Measurements from ENCODE around the gene PTPRN2.
"Not testable (repeated sequence)": the region's sequence is repeated elsewhere in the genome, so short reads cannot be mapped to it uniquely, and the experiment has no call there.

The PTPRN2 gene

GRCh38 chr7:157676001-157676400, 911.6 kb downstream of the PTPRN2 start:
- DNase-seq (ENCODE audit: low read depth): no peak

DNA sequence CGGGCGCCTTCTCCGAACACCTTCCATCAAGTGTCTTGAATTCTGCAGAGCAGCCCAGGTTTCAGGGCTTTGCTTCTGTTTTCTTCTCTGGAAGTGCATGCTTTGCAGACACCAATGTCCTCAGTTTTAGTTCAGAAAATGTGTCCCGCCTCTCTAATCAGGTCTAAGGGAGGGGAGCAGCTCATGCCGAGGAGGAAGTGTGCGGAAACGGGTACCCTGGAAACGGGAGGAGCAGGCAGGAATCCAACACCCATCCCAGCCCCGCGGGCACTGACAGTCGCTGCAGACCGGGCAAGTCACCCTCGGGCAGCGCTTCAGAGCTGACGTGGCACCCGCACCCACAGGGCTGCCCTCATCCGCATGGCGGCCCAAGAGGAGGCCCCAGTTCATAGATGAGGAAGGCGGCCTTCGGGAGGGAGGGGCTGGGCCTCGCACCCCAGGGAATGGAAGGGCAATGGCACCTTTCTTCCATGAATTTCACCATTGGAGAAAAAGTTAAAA, 912.1 kb downstream of the PTPRN2 start:
- no peak for DNase-seq (ENCODE audit: low read depth)

DNA sequence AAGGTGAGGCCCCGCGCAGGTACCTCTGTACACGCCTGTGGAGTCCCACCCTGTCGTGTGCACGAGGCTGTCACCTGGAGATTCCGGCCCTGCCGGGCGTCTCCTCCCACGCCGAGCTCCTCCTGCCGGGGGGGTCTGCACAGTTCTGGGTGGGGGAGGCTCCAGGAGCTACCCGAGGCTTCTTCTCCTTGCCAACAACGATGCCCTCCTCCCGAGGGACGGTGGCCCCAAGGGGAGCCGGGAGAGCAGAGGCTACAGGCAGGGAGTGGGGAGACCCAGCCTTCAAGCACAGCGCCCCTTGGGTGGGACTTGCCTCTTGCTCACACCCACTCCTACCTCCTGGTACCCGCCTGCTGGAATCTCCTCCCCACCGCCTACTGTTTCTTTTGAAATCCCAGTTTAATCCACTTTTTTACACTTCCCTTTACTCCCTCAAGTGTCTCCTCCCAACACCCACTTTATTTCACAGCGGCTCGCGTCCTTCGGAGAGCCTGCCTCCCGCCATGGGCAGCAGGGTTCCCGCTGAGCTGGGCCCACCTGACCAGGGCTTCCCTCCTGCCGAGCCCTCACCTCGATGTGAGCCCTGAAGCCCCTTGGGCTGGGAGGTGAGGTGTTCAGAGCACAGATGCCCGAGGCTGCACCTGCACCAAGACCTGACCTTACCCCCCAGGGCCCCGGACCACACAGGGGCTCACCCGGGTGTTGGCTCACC, 912.8 kb downstream of the PTPRN2 start:
- no peak for DNase-seq (ENCODE audit: low read depth)

DNA sequence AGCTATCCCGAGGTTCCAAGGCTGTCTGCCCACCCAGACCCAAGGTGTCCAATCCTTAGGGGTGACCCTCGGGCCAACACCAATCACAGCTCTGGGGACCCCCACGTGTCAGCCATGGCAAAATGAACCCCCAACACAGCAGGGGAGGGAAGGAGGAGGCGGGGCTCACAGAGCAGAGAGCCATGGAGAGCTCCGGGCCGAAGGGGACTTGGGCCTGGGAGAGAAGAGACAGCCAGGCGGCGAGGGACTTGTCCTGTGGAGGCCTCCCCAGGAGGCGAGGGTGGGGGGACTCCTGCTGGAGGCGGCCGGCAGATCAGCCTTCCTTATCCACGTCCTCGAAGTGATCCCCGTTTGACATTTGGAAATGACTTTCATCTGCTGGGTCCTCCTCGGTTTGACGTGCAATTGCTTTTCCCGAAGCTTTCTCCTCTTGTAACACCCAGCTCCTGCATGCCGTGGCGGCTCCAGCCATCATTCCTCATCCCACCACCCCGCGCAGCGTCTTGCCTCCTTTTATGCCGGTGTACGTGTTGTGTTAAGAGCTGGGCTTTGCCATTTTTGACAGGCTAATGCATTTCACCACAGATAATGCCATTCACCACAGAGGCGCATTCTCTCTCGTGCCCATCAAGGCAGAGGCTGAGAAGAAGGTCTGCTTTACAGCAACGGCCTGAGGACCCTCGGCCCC, 913.5 kb downstream of the PTPRN2 start:
- no peak for DNase-seq (ENCODE audit: low read depth)

DNA sequence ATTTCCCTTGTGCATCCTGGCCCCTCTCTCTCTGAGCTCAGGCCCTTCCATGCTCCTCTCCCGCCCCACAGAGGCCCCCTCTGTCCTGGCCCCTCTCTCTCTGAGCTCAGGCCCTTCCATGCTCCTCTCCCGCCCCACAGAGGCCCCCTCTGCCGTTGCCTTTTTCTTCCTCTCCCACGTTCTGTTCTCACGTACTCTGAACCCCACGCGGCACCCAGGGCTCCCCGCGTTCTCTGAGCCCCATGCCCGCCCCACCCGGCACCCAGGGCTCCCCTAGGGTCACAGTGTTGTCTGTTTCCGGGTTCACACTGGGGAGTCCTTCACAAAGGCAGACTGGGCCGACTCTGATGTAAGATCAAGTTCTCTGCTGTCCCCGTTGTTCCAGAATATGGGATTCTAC, 914.0 kb downstream of the PTPRN2 start:
- DNase-seq (ENCODE audit: low read depth): no peak

DNA sequence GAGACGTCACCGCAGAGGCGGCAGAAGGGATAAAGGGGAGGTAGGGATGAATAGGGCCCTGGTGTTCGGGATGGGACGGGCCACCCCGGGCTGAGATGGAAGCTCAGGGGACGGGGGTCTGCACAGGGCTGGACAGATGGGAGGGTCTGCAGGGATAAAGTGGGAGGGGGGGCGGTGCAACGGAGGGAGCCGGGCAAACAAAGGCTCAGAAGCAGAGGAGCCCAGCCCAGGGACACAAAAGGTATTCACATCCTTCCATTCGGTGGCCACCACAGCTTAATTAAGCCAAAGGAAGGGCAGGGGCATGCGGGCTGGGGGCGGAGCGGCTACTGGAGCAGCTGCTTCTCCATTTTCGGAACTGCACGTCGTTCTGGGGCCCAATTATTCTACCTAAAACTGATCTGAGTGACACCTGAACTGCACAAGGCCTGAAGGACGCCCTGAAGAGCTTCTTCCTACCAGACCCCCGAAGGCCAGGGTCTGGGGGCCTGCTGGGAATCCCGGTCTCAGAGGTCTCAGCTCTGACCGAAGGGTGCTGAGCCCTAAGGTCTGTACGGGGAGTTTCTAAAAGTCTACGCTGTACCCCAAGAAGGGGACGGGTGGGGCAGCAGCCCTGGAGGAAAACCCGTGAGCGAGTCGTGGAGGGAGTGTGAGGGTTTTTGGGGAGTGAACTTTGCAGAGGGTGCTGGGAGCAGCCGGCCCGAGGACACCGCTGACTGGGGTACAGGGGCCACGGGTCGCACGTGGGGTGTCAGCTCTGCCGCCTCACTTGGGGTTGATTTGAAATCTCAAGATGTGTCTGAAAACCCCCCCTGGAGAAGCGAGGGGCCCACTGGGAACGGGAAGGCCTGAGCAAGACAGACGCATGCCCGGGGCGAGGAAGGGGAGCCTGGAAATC, 916.0 kb downstream of the PTPRN2 start:
- DNase-seq (ENCODE audit: low read depth): no peak

DNA sequence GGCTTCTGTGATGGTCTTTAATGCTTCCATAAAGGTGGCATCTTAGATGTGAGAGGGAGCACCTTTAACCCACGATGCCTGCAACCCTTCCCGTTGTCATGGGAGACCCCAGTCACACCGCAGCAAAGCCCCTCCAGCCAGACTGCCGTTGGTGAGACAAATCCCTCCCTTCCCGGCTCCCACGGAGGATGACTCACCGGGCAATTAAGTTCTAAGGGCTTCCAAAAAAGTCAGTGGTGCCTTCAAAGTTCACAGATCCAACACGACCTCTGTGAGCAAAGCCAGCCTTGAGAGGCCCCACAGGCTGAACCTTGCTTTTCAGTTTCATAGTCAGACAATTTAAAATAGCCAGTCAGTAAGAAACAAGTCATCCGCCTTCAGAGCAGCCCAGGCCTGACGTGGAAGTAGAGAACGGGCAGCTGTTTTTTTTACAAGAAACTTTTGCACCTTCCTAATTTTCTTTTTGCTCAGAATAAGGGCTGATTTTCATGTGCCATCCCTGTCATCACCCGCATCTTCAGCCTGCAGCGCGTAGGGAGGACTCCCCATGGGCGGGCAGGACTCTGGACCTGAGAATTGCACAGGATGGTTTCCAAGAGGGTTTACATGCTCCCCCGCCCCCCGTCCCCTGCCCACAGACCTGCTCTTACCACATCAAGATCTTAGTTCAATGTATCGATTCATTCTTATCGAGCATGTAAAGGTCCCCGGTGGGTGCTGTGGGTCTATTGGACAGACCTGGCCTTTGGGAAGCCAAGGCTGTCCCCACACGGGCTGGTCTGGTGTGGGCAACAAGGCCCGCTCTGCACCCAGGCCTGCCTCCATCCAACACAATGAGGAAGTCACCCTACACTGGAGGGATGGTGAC, 916.9 kb downstream of the PTPRN2 start:
- DNase-seq (ENCODE audit: low read depth): no peak

GRCh38 chr7:157669768-157670351, 917.8 kb downstream of the PTPRN2 start:
- no peak for DNase-seq (ENCODE audit: low read depth)

GRCh38 chr7:157668884-157669767, 918.5 kb downstream of the PTPRN2 start:
- no peak for DNase-seq (ENCODE audit: low read depth)

DNA sequence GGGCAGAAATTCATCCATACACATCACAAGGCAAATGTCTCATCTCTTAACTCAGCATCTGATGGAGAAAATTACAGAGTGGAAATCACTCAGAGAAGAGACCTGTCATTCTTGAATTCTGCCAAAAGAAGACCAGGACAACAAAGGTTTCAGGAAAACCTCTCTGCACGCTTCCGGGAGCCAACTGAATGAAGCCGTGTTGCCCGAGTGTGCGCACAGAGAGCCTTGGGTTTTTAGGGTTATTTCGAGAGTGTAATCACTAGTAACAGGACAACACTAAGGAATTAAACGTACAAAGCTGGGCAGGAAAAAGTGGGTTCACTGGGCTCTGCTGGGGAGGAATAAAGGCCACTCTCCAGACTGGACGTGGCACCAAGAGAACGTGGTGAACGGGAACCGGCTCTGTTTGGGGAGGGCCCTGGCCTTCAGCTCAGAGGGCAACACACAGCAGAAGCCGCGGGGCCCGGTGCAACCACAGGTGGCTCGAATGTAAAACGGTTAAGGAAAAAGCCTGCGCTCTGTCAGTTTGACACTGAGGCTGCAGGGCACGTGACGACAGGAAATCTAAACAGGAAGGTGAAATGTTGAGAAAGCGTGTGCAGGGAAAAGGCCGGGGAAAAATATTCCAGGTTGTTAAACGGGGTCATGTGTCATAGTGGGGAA, 919.3 kb downstream of the PTPRN2 start:
- no peak for DNase-seq (ENCODE audit: low read depth)

GRCh38 chr7:157667731-157668130, 919.9 kb downstream of the PTPRN2 start:
- DNase-seq (ENCODE audit: low read depth): no peak

- DNase-seq (ENCODE audit: low read depth): no peak
Observed at GRCh38 chr7:157667261-157667660, 920.4 kb downstream of the PTPRN2 start.

DNA sequence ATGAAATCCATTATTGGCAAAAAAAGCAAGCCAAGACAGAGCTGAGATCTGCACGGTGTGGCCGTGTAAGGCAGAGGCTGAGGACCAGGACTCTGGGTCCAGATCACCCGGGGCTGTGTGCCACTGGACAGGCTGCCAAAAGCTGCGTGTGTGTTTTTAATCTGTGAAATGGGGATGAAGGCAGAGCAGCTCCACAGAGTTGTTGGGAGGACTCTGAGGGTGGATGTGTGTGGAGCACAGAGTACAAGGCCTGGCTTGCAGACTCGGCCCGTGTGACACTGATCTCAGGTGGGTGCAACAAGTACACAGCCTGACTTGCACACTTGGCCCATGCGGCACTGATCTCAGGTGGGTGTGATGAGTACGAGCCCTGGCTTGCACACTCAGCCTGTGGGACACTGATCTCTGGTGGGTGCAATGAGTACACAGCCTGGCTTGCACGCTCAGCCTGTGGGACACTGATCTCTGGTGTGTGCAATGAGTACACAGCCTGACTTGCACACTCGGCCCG, 921.0 kb downstream of the PTPRN2 start:
- no peak for DNase-seq (ENCODE audit: low read depth)

DNA sequence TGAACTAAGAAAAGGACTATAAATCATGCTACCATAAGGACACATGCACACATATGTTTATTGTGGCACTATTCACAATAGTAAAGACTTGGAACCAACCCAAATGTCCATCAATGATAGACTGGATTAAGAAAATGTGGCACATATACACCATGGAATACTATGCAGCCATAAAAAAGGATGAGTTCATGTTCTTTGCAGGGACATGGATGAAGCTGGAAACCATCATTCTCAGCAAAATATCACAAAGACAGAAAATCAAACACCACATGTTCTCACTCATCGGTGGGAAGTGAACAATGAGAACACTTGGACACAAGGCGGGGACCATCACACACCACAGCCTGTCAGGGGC, 922.0 kb downstream of the PTPRN2 start:
- DNase-seq (ENCODE audit: low read depth): not testable (repeated sequence)

GRCh38 chr7:157664871-157665633, 922.6 kb downstream of the PTPRN2 start:
- no peak for DNase-seq (ENCODE audit: low read depth)

GRCh38 chr7:157664034-157664433, 923.6 kb downstream of the PTPRN2 start:
- DNase-seq (ENCODE audit: low read depth): no peak

- no peak for DNase-seq (ENCODE audit: low read depth)
Observed at GRCh38 chr7:157662981-157663716, 924.5 kb downstream of the PTPRN2 start.
